Bladder microvascular endothelial cell (primary cell): Measurements from ENCODE around the gene TLK1. TPM values are rescaled to one million over a fixed set of nuclear protein-coding genes. Genes with fewer than 3 reads are reported as not detected.

Experiments
- total RNA-seq: library from RNA; depleted of rRNA; stranded (reverse); fragments of >200 nt; gene quantifications from 2 replicates; pipeline ENCODE4 v1.2.3, GENCODE V29; 2014

Gene TLK1
- 8.3 and 31.9 TPM in 2 replicates for total RNA-seq

DNA sequence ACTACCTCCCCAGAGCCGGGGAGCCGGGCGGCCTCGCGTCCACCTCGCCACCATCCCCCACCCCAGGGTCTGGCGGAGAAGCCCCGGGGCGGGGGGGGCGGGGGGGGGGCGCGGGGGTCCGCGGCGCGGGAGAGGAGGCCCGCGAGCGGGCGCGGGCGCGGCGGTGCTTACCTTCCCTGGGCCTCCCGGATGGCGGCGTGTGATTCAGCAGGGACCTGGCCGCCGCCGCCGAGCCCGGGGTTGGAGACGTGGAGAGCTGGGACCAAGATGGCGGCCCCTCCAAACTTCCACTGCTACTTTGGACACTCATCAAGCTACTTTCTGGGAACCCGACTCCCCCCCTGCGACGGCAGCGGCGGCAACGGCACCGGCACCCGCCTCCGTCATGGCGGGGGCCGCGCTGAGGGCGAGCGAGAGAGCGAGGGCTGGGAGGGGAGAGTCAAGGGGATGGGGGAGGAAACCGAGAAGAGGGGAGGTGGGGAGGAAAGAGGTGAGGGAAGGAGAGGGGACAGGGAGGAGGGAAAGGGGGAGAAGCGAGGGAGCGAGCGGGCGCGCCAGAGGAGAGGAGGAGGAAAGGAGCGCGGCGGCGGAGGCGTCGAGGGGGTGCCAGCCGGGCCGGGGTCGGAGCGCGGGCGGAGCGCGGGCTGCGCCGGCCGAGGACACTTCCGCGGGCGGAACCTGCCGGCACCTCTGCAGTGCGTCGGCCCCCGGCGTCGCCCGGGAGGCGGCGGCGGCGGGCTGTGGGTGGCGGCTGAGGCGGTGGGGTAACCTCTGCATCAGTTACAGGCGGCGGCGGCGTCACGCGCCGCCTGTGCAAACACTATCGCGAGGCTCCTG is at the start of gene TLK1:
Gene TLK1, minus strand, starts transcription at position 775 of the 837 bp plus-strand sequence. Its CDS starts 465 bp downstream, at position 310.

Other genes with a start within 250 kb of the TLK1 start
- 16.8 and 25.4 TPM in 2 replicates for gene GORASP2, start 231.6 kb downstream of the TLK1 start, total RNA-seq